K562 (cell line): ENCODE measurements around the gene PPA2. TPM values are rescaled to one million over a fixed set of nuclear protein-coding genes. Genes with fewer than 3 reads are reported as not detected.

Source experiments
- ATAC-seq: fragments of 200-7000 bp; cut with Tn5 transposase; 3 replicates; pipeline ENCODE4 v1.9.1; 2020; ENCODE audit warnings: moderate library complexity
- BruUV-seq: library from RNA; stranded (reverse); fragments of 400-500 nt; replicated peaks from 2 replicates; lab custom pipeline; 2021; lab: Mats Ljungman, UMichigan
- CTCF ChIA-PET: fragments of 300-600 bp; formaldehyde crosslinking; extraction: SDS; loops from one replicate; lab custom pipeline; 2021; ENCODE audit warnings: low intra/inter-chr PET ratio; lab: Yijun Ruan, JAX
- POLR2A ChIA-PET: fragments of 300-600, 350-650 bp; sonication (Branson Sonifier 250); formaldehyde crosslinking; extraction: SDS; loops from one replicate; lab custom pipeline; 2021; ENCODE audit warnings: antibody characterized with exemption, inconsistent platforms; lab: Yijun Ruan, JAX
- DNase-seq, 4 experiments: peaks; one replicate each; pipeline versions ENCODE4 v3.0.0 to v3.0.0-alpha.2; 2011 to 2018; ENCODE audit warnings: low spot score in 3 of 4, mixed read lengths in 3 of 4; ENCODE audit errors: extremely low read depth in 1 of 4
- FAIRE-seq: peaks from 2 replicates; lab custom pipeline; 2011; peaks lifted over from hg19 to GRCh38; lab: Jason Lieb, UNC
- H2AFZ ChIP-seq: 2 replicates; pipeline ENCODE4 v1.6.0; 2011; ENCODE audit warnings: low read depth, low read length, control low read depth, inconsistent platforms
- H3K27ac ChIP-seq: fragments of 200-600 bp; 3 replicates; pipeline ENCODE4 v1.8.0; 2011; ENCODE audit warnings: low read depth, mild to moderate bottlenecking, control low read depth, inconsistent platforms, low read length, moderate library complexity, mixed read lengths; ENCODE audit errors: extremely low read depth
- H3K27me3 ChIP-seq, 2 experiments: fragments of 300-600 bp in 1 of 2; 2 replicates in 1 of 2; 3 replicates in 1 of 2; pipeline versions ENCODE4 v1.6.0 to v1.8.0; 2011; ENCODE audit warnings: inconsistent platforms in 2 of 2, low read length in 2 of 2, mild to moderate bottlenecking in 1 of 2, mixed read lengths in 1 of 2, moderate library complexity in 1 of 2; ENCODE audit not compliant: control insufficient read depth in 2 of 2, insufficient read depth in 2 of 2
- H3K36me3 ChIP-seq: fragments of 300-600 bp; 3 replicates; pipeline ENCODE4 v1.8.0; 2011; ENCODE audit warnings: mild to moderate bottlenecking, low read length, inconsistent platforms; ENCODE audit not compliant: control insufficient read depth, insufficient read depth
- H3K4me1 ChIP-seq, 2 experiments: fragments of 200-600 bp in 1 of 2; replicated peaks in 1 of 2; 2 replicates in 1 of 2; 3 replicates in 1 of 2; pipeline versions ENCODE4 v1.5.1 to v1.8.0; 2011; ENCODE audit warnings: inconsistent platforms in 2 of 2, low read length in 2 of 2, mild to moderate bottlenecking in 1 of 2, mixed read lengths in 1 of 2, moderate library complexity in 1 of 2; ENCODE audit not compliant: control insufficient read depth in 2 of 2, insufficient read depth in 2 of 2
- H3K4me2 ChIP-seq: 2 replicates; pipeline ENCODE4 v1.6.1; 2011; ENCODE audit warnings: low read length, control low read depth, inconsistent platforms, mixed read lengths; ENCODE audit not compliant: insufficient read depth
- H3K4me3 ChIP-seq: fragments of 200-600 bp; sonication (generic), shearing (Covaris generic); 2 replicates; pipeline ENCODE4 v1.5.1; 2016; ENCODE audit warnings: control low read depth, inconsistent platforms
- H3K79me2 ChIP-seq: fragments of 200-600 bp; 3 replicates; pipeline ENCODE4 v1.8.0; 2011; ENCODE audit warnings: low read length, inconsistent platforms; ENCODE audit not compliant: control insufficient read depth, insufficient read depth
- H3K9ac ChIP-seq, 2 experiments: 2 replicates each; pipeline versions ENCODE4 v1.6.0 to v1.6.1; 2011; ENCODE audit warnings: low read depth in 2 of 2, low read length in 2 of 2, control low read depth in 1 of 2, inconsistent platforms in 1 of 2, mild to moderate bottlenecking in 1 of 2, mixed read lengths in 1 of 2; ENCODE audit not compliant: insufficient read depth in 1 of 2
- H3K9me1 ChIP-seq: one replicate; pipeline ENCODE4 v1.6.0; 2011; ENCODE audit warnings: inconsistent platforms, mild to moderate bottlenecking, low read length, moderate library complexity; ENCODE audit not compliant: control insufficient read depth, insufficient read depth
- H3K9me3 ChIP-seq: replicated peaks from 2 replicates; pipeline ENCODE4 v1.5.1; 2011; ENCODE audit warnings: low read depth, low read length, inconsistent platforms; ENCODE audit not compliant: control insufficient read depth, insufficient read depth
- H4K20me1 ChIP-seq: replicated peaks from 2 replicates; pipeline ENCODE4 v1.6.1; 2011; ENCODE audit warnings: low read length, inconsistent platforms, mixed read lengths; ENCODE audit not compliant: control insufficient read depth, insufficient read depth
- IRF2 ChIP-seq: sonication (generic); formaldehyde crosslinking; IDR thresholded peaks from 2 replicates; pipeline ENCODE4 v1.8.1; 2022; ENCODE audit warnings: mild to moderate bottlenecking, missing genetic modification reagents
- KAT2B ChIP-seq: IDR thresholded peaks from one replicate; pipeline ENCODE4 v1.6.1; 2012; ENCODE audit warnings: low read depth, mild to moderate bottlenecking, control low read depth, inconsistent platforms, low read length, moderate library complexity
- MTA2 ChIP-seq: fragments of 450-650 bp; IDR thresholded peaks from 2 replicates; pipeline ENCODE4 v1.6.1; 2016; ENCODE audit warnings: low read depth
- NBN ChIP-seq: fragments of 450-650 bp; IDR thresholded peaks from 2 replicates; pipeline ENCODE4 v1.6.1; 2016; ENCODE audit warnings: low read depth, mild to moderate bottlenecking
- NFATC3 ChIP-seq: fragments of 450-650 bp; IDR thresholded peaks from 2 replicates; pipeline ENCODE4 v1.6.1; 2017; ENCODE audit warnings: mild to moderate bottlenecking
- NONO ChIP-seq, 2 experiments: fragments of 200-400 bp in 1 of 2; fragments of 450-650 bp in 1 of 2; formaldehyde crosslinking in 1 of 2; IDR thresholded peaks; 2 replicates each; pipeline ENCODE4 v1.6.1; 2017; ENCODE audit warnings: low read depth in 2 of 2, mild to moderate bottlenecking in 2 of 2, moderate library complexity in 2 of 2, low read length in 1 of 2
- POLR3A ChIP-seq: IDR thresholded peaks from 2 replicates; pipeline ENCODE4 v1.6.1; 2011; ENCODE audit warnings: borderline replicate concordance, mild to moderate bottlenecking, moderate library complexity; ENCODE audit not compliant: insufficient read length, insufficient read depth; ENCODE audit errors: extremely low read depth
- ZC3H4 ChIP-seq: sonication (generic); formaldehyde crosslinking; IDR thresholded peaks from 2 replicates; pipeline ENCODE4 v1.9.0; 2021; ENCODE audit warnings: missing genetic modification reagents, borderline replicate concordance
- ZNF717 ChIP-seq: fragments of 250-450 bp; sonication (Bioruptor Pico); IDR thresholded peaks from 2 replicates; pipeline ENCODE4 v1.5.0; 2021
- WGBS: fragments of 100-300 bp; shearing (Covaris generic); methylation state at CpG from one replicate; pipeline ENCODE4 v1.1.6; 2016; ENCODE audit warnings: low coverage, mixed read lengths; ENCODE audit not compliant: insufficient coverage; ENCODE audit errors: missing lambda C conversion rate; 5-methylcytosine and 5-hydroxymethylcytosine counted together
- in situ Hi-C: fragments of 300-500 bp; cut with MboI; formaldehyde crosslinking; loops from 4 replicates; pipeline ENCODE4 v1.15.0; 2018; ENCODE audit warnings: inconsistent platforms, mixed read lengths
- intact Hi-C: fragments of 100-400 bp; cut with micrococcal nuclease; formaldehyde crosslinking; loops from 2 replicates; pipeline ENCODE4 v1.14.2; 2022
- polyA plus RNA-seq, 8 experiments: library from polyadenylated mRNA; depleted of rRNA in 4 of 8; stranded (reverse) in 5 of 8; unstranded in 3 of 8; fragments of >200 nt; fragmentation: Nextera tagmentation in 2 of 8; fragmentation: Illumina TruSeq in 1 of 8; extraction: Ambion mirVana in 2 of 8; extraction: Trizol in 1 of 8; gene quantifications; 2 replicates each; pipeline versions ENCODE4 v1.2.1 to v1.2.3, GENCODE V29; 2011 to 2014; ENCODE audit warnings: inconsistent platforms in 1 of 8, missing spikeins in 1 of 8
- total RNA-seq, 7 experiments: library from RNA; depleted of rRNA in 6 of 7; stranded (reverse); fragments of >200 nt in 6 of 7; fragmentation: Illumina TruSeq in 2 of 7; extraction: Trizol in 2 of 7; gene quantifications; 2 replicates each; pipeline versions ENCODE4 v1.2.1 to v1.2.3, GENCODE V29; 2011 to 2021; ENCODE audit warnings: low replicate concordance in 1 of 7
- TF ChIP-seq, protein P1 (sequence below): fragments of 200-400 bp; formaldehyde crosslinking; IDR thresholded peaks from 2 replicates; pipeline ENCODE4 v1.6.1; 2017; ENCODE audit warnings: mild to moderate bottlenecking, low read depth, low read length, moderate library complexity
- TF ChIP-seq, protein P2 (sequence below): fragments of 150-350 bp; IDR thresholded peaks from 2 replicates; pipeline ENCODE4 v1.6.1; 2014; ENCODE audit warnings: low read depth, mild to moderate bottlenecking, low read length, borderline replicate concordance
- TF ChIP-seq, protein P3 (sequence below): fragments of 250-450 bp; sonication (Bioruptor Pico); IDR thresholded peaks from 2 replicates; pipeline ENCODE4 v1.8.0; 2022; ENCODE audit warnings: inconsistent platforms
- TF ChIP-seq, protein P4 (sequence below): fragments of 250-450 bp; sonication (Bioruptor Pico); IDR thresholded peaks from 2 replicates; pipeline ENCODE4 v1.8.0; 2022; ENCODE audit warnings: moderate library complexity, mild to moderate bottlenecking, inconsistent platforms
- TF ChIP-seq, protein P5 (sequence below): fragments of 450-650 bp; formaldehyde crosslinking; IDR thresholded peaks from 2 replicates; pipeline ENCODE4 v1.4.0; 2020; ENCODE audit warnings: mild to moderate bottlenecking, mixed read lengths

Gene PPA2
- total and polyA plus RNA-seq, 9 of the 15 experiments (the other 6 are each of a cell fraction or from before 2014, with no cell fraction given): 48.3 to 190 (median 109) TPM

DNA sequence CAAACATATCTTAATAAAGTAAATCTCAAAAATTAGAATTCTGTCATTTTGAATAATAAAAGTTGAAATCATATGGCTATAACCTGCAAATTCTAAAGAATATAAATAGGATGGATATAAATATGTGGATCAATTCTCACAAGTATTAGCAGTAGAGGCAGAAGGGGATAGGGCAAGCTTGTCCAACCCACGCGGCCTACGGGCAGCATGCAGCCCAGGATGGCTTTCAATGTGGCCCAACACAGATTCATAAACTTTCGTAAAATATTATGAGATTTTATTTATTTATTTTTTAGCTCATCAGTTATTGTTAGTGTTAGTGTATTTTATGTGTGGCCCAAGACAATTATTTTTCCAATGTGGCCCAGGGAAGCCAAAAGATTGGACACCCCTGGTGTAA, 41.4 kb downstream of the PPA2 start:
- no peak for DNase-seq
- BruUV-seq: no TSS peak
- H2AFZ ChIP-seq: no peak overlapping the region
- no peaks in the 10 kb centered on the region for H3K9me1 ChIP-seq
- H3K4me1 ChIP-seq: no peaks in the 10 kb centered on the region
- no peaks in the 10 kb centered on the region for H4K20me1 ChIP-seq
- peaks cover 44% of the 10 kb centered on the region; the same call in 2 of the 3 replicates for H3K36me3 ChIP-seq
- no peak for ATAC-seq
- no peak for FAIRE-seq
- H3K9ac ChIP-seq: no peak overlapping the region
- no peaks in the 10 kb centered on the region for H3K27me3 ChIP-seq
- no peak overlapping the region for H3K4me3 ChIP-seq
- ChIA-PET CTCF (no interaction called here), POLR2A (no interaction called here)
- WGBS: 100% methylated on average over 4 of the region's 4 CpGs
- H3K79me2 ChIP-seq: no peaks in the 10 kb centered on the region
- intact Hi-C loops (no loop called here), in situ Hi-C loops (no loop called here)
- H3K4me2 ChIP-seq: no peak overlapping the region
- H3K27ac ChIP-seq: no peak overlapping the region
- peaks cover 3% of the 10 kb centered on the region; the same call in 1 of the 2 replicates for H3K9me3 ChIP-seq
- TF ChIP-seq, protein P1, sequence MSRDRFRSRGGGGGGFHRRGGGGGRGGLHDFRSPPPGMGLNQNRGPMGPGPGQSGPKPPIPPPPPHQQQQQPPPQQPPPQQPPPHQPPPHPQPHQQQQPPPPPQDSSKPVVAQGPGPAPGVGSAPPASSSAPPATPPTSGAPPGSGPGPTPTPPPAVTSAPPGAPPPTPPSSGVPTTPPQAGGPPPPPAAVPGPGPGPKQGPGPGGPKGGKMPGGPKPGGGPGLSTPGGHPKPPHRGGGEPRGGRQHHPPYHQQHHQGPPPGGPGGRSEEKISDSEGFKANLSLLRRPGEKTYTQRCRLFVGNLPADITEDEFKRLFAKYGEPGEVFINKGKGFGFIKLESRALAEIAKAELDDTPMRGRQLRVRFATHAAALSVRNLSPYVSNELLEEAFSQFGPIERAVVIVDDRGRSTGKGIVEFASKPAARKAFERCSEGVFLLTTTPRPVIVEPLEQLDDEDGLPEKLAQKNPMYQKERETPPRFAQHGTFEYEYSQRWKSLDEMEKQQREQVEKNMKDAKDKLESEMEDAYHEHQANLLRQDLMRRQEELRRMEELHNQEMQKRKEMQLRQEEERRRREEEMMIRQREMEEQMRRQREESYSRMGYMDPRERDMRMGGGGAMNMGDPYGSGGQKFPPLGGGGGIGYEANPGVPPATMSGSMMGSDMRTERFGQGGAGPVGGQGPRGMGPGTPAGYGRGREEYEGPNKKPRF: no peak
- TF ChIP-seq, protein P2, sequence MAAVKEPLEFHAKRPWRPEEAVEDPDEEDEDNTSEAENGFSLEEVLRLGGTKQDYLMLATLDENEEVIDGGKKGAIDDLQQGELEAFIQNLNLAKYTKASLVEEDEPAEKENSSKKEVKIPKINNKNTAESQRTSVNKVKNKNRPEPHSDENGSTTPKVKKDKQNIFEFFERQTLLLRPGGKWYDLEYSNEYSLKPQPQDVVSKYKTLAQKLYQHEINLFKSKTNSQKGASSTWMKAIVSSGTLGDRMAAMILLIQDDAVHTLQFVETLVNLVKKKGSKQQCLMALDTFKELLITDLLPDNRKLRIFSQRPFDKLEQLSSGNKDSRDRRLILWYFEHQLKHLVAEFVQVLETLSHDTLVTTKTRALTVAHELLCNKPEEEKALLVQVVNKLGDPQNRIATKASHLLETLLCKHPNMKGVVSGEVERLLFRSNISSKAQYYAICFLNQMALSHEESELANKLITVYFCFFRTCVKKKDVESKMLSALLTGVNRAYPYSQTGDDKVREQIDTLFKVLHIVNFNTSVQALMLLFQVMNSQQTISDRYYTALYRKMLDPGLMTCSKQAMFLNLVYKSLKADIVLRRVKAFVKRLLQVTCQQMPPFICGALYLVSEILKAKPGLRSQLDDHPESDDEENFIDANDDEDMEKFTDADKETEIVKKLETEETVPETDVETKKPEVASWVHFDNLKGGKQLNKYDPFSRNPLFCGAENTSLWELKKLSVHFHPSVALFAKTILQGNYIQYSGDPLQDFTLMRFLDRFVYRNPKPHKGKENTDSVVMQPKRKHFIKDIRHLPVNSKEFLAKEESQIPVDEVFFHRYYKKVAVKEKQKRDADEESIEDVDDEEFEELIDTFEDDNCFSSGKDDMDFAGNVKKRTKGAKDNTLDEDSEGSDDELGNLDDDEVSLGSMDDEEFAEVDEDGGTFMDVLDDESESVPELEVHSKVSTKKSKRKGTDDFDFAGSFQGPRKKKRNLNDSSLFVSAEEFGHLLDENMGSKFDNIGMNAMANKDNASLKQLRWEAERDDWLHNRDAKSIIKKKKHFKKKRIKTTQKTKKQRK: no peak
- TF ChIP-seq ZC3H4 (CRISPR knock-in tag): no peak
- no peak for TF ChIP-seq IRF2 (CRISPR knock-in tag)
- no peak for TF ChIP-seq NONO (IDR thresholded peaks at IDR 0.05; ENCODE audit: low read depth in 2 of 2, low read length in 1 of 2)
- TF ChIP-seq ZNF717 (CRISPR knock-in tag): no peak
- TF ChIP-seq POLR3A: no peak
- TF ChIP-seq MTA2: no peak
- TF ChIP-seq NFATC3: no peak
- TF ChIP-seq, protein P3, sequence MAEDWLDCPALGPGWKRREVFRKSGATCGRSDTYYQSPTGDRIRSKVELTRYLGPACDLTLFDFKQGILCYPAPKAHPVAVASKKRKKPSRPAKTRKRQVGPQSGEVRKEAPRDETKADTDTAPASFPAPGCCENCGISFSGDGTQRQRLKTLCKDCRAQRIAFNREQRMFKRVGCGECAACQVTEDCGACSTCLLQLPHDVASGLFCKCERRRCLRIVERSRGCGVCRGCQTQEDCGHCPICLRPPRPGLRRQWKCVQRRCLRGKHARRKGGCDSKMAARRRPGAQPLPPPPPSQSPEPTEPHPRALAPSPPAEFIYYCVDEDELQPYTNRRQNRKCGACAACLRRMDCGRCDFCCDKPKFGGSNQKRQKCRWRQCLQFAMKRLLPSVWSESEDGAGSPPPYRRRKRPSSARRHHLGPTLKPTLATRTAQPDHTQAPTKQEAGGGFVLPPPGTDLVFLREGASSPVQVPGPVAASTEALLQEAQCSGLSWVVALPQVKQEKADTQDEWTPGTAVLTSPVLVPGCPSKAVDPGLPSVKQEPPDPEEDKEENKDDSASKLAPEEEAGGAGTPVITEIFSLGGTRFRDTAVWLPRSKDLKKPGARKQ (CRISPR knock-in tag): no peak
- TF ChIP-seq, protein P4, sequence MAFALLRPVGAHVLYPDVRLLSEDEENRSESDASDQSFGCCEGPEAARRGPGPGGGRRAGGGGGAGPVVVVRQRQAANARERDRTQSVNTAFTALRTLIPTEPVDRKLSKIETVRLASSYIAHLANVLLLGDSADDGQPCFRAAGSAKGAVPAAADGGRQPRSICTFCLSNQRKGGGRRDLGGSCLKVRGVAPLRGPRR (CRISPR knock-in tag): no peak
- TF ChIP-seq, protein P5, sequence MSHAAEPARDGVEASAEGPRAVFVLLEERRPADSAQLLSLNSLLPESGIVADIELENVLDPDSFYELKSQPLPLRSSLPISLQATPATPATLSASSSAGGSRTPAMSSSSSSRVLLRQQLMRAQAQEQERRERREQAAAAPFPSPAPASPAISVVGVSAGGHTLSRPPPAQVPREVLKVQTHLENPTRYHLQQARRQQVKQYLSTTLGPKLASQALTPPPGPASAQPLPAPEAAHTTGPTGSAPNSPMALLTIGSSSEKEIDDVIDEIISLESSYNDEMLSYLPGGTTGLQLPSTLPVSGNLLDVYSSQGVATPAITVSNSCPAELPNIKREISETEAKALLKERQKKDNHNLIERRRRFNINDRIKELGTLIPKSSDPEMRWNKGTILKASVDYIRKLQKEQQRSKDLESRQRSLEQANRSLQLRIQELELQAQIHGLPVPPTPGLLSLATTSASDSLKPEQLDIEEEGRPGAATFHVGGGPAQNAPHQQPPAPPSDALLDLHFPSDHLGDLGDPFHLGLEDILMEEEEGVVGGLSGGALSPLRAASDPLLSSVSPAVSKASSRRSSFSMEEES (CRISPR knock-in tag): no peak
- TF ChIP-seq NBN: no peak
- TF ChIP-seq KAT2B: no peak
